K562 (cell line): ENCODE measurements around the gene ETS2. TPM values are rescaled to one million over a fixed set of nuclear protein-coding genes. Genes with fewer than 3 reads are reported as not detected.
A peak's percentile ranks its signal among the peaks of the same experiment; 100 is the strongest.

Source experiments
- CC2D1A ChIP-seq: fragments of 450-650 bp; IDR thresholded peaks from 2 replicates; pipeline ENCODE4 v1.6.1; 2017; ENCODE audit warnings: mild to moderate bottlenecking
- FOSL1 ChIP-seq: fragments of 200-800 bp; sonication (Bioruptor generic); conservative IDR thresholded peaks from 2 replicates; pipeline ENCODE4 v1.6.1; 2016; ENCODE audit warnings: missing genetic modification characterization, missing compliant biosample characterization
- HMGN3 ChIP-seq: IDR thresholded peaks from 2 replicates; pipeline ENCODE4 v1.6.1; 2011; ENCODE audit warnings: borderline replicate concordance, low read depth, mild to moderate bottlenecking, mixed read lengths, low read length; ENCODE audit not compliant: insufficient read length; ENCODE audit errors: extremely low read depth
- MCM2 ChIP-seq: fragments of 450-650 bp; IDR thresholded peaks from 2 replicates; pipeline ENCODE4 v1.6.1; 2017; ENCODE audit warnings: low read depth, mild to moderate bottlenecking
- MEF2A ChIP-seq: IDR thresholded peaks from 2 replicates; pipeline ENCODE4 v1.6.1; 2011; ENCODE audit warnings: low read depth, mild to moderate bottlenecking, low read length, moderate library complexity; ENCODE audit not compliant: control insufficient read depth
- NFIC ChIP-seq: fragments of 450-650 bp; IDR thresholded peaks from 2 replicates; pipeline ENCODE4 v1.6.1; 2017; ENCODE audit warnings: mild to moderate bottlenecking, inconsistent platforms
- PCBP2 ChIP-seq: fragments of 200-400 bp; formaldehyde crosslinking; IDR thresholded peaks from 2 replicates; pipeline ENCODE4 v1.6.1; 2018; ENCODE audit warnings: low read length, low read depth, mild to moderate bottlenecking, moderate library complexity; ENCODE audit not compliant: poor library complexity, severe bottlenecking
- PYGO2 ChIP-seq: fragments of 450-650 bp; IDR thresholded peaks from 2 replicates; pipeline ENCODE4 v1.6.1; 2016; ENCODE audit warnings: mild to moderate bottlenecking, missing genetic modification characterization, moderate library complexity, missing compliant biosample characterization
- STAG1 ChIP-seq: sonication (generic); formaldehyde crosslinking; IDR thresholded peaks from 2 replicates; pipeline ENCODE4 v1.5.0; 2020; ENCODE audit warnings: missing genetic modification reagents, borderline replicate concordance
- ZNF232 ChIP-seq: sonication (generic); formaldehyde crosslinking; IDR thresholded peaks from 2 replicates; pipeline ENCODE4 v1.8.0; 2022; ENCODE audit warnings: mild to moderate bottlenecking, missing genetic modification reagents
- ZNF766 ChIP-seq: fragments of 200-800 bp; sonication (Bioruptor generic); conservative IDR thresholded peaks from 2 replicates; pipeline ENCODE4 v1.6.1; 2016; ENCODE audit warnings: missing genetic modification characterization, missing compliant biosample characterization
- polyA plus RNA-seq, 8 experiments: library from polyadenylated mRNA; depleted of rRNA in 4 of 8; stranded (reverse) in 5 of 8; unstranded in 3 of 8; fragments of >200 nt; fragmentation: Nextera tagmentation in 2 of 8; fragmentation: Illumina TruSeq in 1 of 8; extraction: Ambion mirVana in 2 of 8; extraction: Trizol in 1 of 8; gene quantifications; 2 replicates each; pipeline versions ENCODE4 v1.2.1 to v1.2.3, GENCODE V29; 2011 to 2014; ENCODE audit warnings: inconsistent platforms in 1 of 8, missing spikeins in 1 of 8
- total RNA-seq, 7 experiments: library from RNA; depleted of rRNA in 6 of 7; stranded (reverse); fragments of >200 nt in 6 of 7; fragmentation: Illumina TruSeq in 2 of 7; extraction: Trizol in 2 of 7; gene quantifications; 2 replicates each; pipeline versions ENCODE4 v1.2.1 to v1.2.3, GENCODE V29; 2011 to 2021; ENCODE audit warnings: low replicate concordance in 1 of 7
- TF ChIP-seq, protein P1 (sequence below): fragments of 450-650 bp; IDR thresholded peaks from 2 replicates; pipeline ENCODE4 v1.6.1; 2017; ENCODE audit warnings: mild to moderate bottlenecking, moderate library complexity
- TF ChIP-seq, protein P2 (sequence below): fragments of 450-650 bp; formaldehyde crosslinking; conservative IDR thresholded peaks from 2 replicates; pipeline ENCODE4 v1.4.0; 2022; ENCODE audit warnings: mild to moderate bottlenecking, missing genetic modification characterization
- TF ChIP-seq, protein P3 (sequence below): sonication (generic); formaldehyde crosslinking; IDR thresholded peaks from 2 replicates; pipeline ENCODE4 v1.9.0; 2022; ENCODE audit warnings: mild to moderate bottlenecking, missing genetic modification reagents
- TF ChIP-seq, protein P4 (sequence below): sonication (generic); formaldehyde crosslinking; IDR thresholded peaks from 2 replicates; pipeline ENCODE4 v1.8.1; 2023; ENCODE audit warnings: mild to moderate bottlenecking, missing genetic modification reagents
- TF ChIP-seq, protein P5 (sequence below), 2 experiments: fragments of 450-650 bp; IDR thresholded peaks; 2 replicates each; pipeline ENCODE4 v1.6.1; 2018; ENCODE audit warnings: mild to moderate bottlenecking in 2 of 2, low read depth in 1 of 2; ENCODE audit not compliant: partially characterized antibody in 2 of 2
- TF ChIP-seq, protein P6 (sequence below): fragments of 450-650 bp; conservative IDR thresholded peaks from 2 replicates; pipeline ENCODE4 v1.6.1; 2016; ENCODE audit warnings: missing genetic modification characterization, low read depth, mild to moderate bottlenecking, missing compliant biosample characterization, moderate library complexity

ETS2 gene
- total and polyA plus RNA-seq, 9 of the 15 experiments (the other 6 are each of a cell fraction or from before 2014, with no cell fraction given) = 1.7 to 24.4 (median 12.2) TPM

DNA sequence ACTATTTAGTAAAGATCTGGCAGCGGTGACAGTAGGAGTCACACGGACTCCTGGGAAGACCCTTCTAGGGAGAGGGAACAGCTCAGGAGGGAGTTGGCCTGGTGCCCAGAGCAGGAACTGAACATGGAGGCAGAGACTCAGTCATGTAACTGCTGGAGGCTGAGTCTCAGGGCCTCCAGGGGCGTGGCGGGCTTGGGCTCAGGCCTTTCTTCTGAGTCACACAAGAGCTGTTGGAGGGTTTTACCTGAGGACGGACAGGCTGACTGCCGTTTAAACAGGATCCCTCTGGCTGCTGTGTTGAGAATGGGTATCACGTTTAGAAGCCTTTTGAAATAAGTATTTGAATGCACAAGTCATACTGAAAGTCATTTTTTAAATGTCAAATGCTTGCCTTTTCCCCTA is 7.2 kb upstream of the ETS2 start (continued):
- TF ChIP-seq STAG1 (CRISPR knock-in tag) = no peak
- no peak for TF ChIP-seq MEF2A
- TF ChIP-seq ZNF232 (CRISPR knock-in tag) = no peak
- TF ChIP-seq, protein P1, sequence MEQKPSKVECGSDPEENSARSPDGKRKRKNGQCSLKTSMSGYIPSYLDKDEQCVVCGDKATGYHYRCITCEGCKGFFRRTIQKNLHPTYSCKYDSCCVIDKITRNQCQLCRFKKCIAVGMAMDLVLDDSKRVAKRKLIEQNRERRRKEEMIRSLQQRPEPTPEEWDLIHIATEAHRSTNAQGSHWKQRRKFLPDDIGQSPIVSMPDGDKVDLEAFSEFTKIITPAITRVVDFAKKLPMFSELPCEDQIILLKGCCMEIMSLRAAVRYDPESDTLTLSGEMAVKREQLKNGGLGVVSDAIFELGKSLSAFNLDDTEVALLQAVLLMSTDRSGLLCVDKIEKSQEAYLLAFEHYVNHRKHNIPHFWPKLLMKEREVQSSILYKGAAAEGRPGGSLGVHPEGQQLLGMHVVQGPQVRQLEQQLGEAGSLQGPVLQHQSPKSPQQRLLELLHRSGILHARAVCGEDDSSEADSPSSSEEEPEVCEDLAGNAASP = no peak
- TF ChIP-seq, protein P2, sequence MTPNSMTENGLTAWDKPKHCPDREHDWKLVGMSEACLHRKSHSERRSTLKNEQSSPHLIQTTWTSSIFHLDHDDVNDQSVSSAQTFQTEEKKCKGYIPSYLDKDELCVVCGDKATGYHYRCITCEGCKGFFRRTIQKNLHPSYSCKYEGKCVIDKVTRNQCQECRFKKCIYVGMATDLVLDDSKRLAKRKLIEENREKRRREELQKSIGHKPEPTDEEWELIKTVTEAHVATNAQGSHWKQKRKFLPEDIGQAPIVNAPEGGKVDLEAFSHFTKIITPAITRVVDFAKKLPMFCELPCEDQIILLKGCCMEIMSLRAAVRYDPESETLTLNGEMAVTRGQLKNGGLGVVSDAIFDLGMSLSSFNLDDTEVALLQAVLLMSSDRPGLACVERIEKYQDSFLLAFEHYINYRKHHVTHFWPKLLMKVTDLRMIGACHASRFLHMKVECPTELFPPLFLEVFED (CRISPR knock-in tag) = no peak
- TF ChIP-seq, protein P3, sequence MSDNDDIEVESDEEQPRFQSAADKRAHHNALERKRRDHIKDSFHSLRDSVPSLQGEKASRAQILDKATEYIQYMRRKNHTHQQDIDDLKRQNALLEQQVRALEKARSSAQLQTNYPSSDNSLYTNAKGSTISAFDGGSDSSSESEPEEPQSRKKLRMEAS (CRISPR knock-in tag) = no peak
- no peak for TF ChIP-seq ZNF766 (CRISPR knock-in tag)
- TF ChIP-seq, protein P4, sequence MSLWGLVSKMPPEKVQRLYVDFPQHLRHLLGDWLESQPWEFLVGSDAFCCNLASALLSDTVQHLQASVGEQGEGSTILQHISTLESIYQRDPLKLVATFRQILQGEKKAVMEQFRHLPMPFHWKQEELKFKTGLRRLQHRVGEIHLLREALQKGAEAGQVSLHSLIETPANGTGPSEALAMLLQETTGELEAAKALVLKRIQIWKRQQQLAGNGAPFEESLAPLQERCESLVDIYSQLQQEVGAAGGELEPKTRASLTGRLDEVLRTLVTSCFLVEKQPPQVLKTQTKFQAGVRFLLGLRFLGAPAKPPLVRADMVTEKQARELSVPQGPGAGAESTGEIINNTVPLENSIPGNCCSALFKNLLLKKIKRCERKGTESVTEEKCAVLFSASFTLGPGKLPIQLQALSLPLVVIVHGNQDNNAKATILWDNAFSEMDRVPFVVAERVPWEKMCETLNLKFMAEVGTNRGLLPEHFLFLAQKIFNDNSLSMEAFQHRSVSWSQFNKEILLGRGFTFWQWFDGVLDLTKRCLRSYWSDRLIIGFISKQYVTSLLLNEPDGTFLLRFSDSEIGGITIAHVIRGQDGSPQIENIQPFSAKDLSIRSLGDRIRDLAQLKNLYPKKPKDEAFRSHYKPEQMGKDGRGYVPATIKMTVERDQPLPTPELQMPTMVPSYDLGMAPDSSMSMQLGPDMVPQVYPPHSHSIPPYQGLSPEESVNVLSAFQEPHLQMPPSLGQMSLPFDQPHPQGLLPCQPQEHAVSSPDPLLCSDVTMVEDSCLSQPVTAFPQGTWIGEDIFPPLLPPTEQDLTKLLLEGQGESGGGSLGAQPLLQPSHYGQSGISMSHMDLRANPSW = no peak
- peak; percentile 58; the same call in 1 of the 2 replicates for TF ChIP-seq CC2D1A
- no peak for TF ChIP-seq HMGN3
- TF ChIP-seq FOSL1 (tag) = peak; percentile 73; the same call in 1 of the 2 replicates
- TF ChIP-seq, protein P5, sequence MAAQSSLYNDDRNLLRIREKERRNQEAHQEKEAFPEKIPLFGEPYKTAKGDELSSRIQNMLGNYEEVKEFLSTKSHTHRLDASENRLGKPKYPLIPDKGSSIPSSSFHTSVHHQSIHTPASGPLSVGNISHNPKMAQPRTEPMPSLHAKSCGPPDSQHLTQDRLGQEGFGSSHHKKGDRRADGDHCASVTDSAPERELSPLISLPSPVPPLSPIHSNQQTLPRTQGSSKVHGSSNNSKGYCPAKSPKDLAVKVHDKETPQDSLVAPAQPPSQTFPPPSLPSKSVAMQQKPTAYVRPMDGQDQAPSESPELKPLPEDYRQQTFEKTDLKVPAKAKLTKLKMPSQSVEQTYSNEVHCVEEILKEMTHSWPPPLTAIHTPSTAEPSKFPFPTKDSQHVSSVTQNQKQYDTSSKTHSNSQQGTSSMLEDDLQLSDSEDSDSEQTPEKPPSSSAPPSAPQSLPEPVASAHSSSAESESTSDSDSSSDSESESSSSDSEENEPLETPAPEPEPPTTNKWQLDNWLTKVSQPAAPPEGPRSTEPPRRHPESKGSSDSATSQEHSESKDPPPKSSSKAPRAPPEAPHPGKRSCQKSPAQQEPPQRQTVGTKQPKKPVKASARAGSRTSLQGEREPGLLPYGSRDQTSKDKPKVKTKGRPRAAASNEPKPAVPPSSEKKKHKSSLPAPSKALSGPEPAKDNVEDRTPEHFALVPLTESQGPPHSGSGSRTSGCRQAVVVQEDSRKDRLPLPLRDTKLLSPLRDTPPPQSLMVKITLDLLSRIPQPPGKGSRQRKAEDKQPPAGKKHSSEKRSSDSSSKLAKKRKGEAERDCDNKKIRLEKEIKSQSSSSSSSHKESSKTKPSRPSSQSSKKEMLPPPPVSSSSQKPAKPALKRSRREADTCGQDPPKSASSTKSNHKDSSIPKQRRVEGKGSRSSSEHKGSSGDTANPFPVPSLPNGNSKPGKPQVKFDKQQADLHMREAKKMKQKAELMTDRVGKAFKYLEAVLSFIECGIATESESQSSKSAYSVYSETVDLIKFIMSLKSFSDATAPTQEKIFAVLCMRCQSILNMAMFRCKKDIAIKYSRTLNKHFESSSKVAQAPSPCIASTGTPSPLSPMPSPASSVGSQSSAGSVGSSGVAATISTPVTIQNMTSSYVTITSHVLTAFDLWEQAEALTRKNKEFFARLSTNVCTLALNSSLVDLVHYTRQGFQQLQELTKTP (IDR thresholded peaks at IDR 0.05; ENCODE audit: low read depth in 1 of 2, partially characterized antibody in 2 of 2) = no peak
- TF ChIP-seq NFIC = peak; percentile 99
- no peak for TF ChIP-seq PYGO2 (tag)
- no peak for TF ChIP-seq PCBP2
- TF ChIP-seq MCM2 = no peak
- TF ChIP-seq, protein P6, sequence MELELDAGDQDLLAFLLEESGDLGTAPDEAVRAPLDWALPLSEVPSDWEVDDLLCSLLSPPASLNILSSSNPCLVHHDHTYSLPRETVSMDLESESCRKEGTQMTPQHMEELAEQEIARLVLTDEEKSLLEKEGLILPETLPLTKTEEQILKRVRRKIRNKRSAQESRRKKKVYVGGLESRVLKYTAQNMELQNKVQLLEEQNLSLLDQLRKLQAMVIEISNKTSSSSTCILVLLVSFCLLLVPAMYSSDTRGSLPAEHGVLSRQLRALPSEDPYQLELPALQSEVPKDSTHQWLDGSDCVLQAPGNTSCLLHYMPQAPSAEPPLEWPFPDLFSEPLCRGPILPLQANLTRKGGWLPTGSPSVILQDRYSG (tag) = no peak
